ENCODE measurements around the gene HSPA1A. TPM values are rescaled to one million over a fixed set of nuclear protein-coding genes. Genes with fewer than 3 reads are reported as not detected.
"Not testable (repeated sequence)": the region's sequence is repeated elsewhere in the genome, so short reads cannot be mapped to it uniquely, and the experiment has no call there.

Gene HSPA1A
- total RNA-seq, 1 experiment from 2014 or later: 169 TPM

DNA sequence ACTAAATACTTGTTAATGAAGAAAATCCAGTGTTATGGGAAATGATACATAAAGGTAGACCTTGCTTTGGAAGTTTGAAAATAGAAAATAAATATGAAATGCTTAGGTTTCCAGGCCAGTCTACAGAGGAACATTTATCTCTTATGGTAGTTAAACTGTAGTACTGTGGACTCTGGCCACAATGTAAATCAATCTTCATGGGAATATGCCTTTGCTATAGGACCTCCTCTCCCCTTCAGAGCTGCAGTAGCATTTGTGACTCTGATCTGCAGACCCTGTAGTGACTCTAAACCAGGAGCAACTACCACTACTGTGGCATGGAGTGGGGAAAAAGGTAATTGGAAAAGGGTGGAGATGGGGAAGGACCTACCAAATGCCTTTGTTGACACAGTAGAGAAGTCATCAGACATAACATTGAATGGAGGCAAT, 4.5 kb downstream of the HSPA1A start:
- POLR2A ChIA-PET: interaction anchor here (0.6 kb wide), 6 partner anchors 14 to 158 kb away, joined by 3 to 6 read pairs (median 3); no protein-coding TSS in a partner anchor
- no peak for ATAC-seq
- Histone ChIP-seq H3K27me3 (ENCODE audit: control insufficient read depth, insufficient read depth, low read length) (no peaks in the 10 kb centered on the region), H3K9me3 (ENCODE audit: control insufficient read depth, insufficient read depth, low read depth, low read length) (no peaks in the 10 kb centered on the region), H3K4me1 (ENCODE audit: control insufficient read depth, insufficient read depth, low read length) (peaks cover 29% of the 10 kb centered on the region), H3K4me3 (ENCODE audit: low read depth in 2 of 2, low read length in 2 of 2) (peak overlapping the region; percentile 64 to 80; a peak in 3 of 4 replicates), H3K27ac (ENCODE audit: low read length) (peak overlapping the region; percentile 70), H3K36me3 (ENCODE audit: control insufficient read depth, insufficient read depth, low read length) (no peaks in the 10 kb centered on the region; the same call in 1 of the 2 replicates)
- no peak for TF ChIP-seq POLR2AphosphoS5 (IDR thresholded peaks at IDR 0.05; ENCODE audit: low read depth, low read length)
- TF ChIP-seq TCF7L2 (IDR thresholded peaks at IDR 0.05; ENCODE audit: low read depth, low read length): no peak
- TF ChIP-seq SIN3A (IDR thresholded peaks at IDR 0.05; ENCODE audit: borderline replicate concordance, insufficient read depth, low read depth, low read length): no peak
- TF ChIP-seq, protein P1, sequence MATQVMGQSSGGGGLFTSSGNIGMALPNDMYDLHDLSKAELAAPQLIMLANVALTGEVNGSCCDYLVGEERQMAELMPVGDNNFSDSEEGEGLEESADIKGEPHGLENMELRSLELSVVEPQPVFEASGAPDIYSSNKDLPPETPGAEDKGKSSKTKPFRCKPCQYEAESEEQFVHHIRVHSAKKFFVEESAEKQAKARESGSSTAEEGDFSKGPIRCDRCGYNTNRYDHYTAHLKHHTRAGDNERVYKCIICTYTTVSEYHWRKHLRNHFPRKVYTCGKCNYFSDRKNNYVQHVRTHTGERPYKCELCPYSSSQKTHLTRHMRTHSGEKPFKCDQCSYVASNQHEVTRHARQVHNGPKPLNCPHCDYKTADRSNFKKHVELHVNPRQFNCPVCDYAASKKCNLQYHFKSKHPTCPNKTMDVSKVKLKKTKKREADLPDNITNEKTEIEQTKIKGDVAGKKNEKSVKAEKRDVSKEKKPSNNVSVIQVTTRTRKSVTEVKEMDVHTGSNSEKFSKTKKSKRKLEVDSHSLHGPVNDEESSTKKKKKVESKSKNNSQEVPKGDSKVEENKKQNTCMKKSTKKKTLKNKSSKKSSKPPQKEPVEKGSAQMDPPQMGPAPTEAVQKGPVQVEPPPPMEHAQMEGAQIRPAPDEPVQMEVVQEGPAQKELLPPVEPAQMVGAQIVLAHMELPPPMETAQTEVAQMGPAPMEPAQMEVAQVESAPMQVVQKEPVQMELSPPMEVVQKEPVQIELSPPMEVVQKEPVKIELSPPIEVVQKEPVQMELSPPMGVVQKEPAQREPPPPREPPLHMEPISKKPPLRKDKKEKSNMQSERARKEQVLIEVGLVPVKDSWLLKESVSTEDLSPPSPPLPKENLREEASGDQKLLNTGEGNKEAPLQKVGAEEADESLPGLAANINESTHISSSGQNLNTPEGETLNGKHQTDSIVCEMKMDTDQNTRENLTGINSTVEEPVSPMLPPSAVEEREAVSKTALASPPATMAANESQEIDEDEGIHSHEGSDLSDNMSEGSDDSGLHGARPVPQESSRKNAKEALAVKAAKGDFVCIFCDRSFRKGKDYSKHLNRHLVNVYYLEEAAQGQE (IDR thresholded peaks at IDR 0.05; ENCODE audit: insufficient read depth in 1 of 2, low read depth in 2 of 2, low read length in 1 of 2): no peak
- TF ChIP-seq, protein P2, sequence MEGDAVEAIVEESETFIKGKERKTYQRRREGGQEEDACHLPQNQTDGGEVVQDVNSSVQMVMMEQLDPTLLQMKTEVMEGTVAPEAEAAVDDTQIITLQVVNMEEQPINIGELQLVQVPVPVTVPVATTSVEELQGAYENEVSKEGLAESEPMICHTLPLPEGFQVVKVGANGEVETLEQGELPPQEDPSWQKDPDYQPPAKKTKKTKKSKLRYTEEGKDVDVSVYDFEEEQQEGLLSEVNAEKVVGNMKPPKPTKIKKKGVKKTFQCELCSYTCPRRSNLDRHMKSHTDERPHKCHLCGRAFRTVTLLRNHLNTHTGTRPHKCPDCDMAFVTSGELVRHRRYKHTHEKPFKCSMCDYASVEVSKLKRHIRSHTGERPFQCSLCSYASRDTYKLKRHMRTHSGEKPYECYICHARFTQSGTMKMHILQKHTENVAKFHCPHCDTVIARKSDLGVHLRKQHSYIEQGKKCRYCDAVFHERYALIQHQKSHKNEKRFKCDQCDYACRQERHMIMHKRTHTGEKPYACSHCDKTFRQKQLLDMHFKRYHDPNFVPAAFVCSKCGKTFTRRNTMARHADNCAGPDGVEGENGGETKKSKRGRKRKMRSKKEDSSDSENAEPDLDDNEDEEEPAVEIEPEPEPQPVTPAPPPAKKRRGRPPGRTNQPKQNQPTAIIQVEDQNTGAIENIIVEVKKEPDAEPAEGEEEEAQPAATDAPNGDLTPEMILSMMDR (IDR thresholded peaks at IDR 0.05): no peak
- no peak for DNase-seq (ENCODE audit: low read depth, low spot score)
- BruUV-seq (replicated peaks): no TSS peak
- CTCF ChIA-PET: no interaction called here
- in situ Hi-C loops (cut with HindIII; ENCODE audit: low pct_unique_long_range_greater_than_20kb, low sequenced_read_pairs) (no loop called here), intact Hi-C loops (cut with micrococcal nuclease; ENCODE audit: unreplicated experiment) (loop anchor here (10.0 kb wide), 1 partner anchor 45 kb away; the partner anchor contains the start of gene VWA7)

DNA sequence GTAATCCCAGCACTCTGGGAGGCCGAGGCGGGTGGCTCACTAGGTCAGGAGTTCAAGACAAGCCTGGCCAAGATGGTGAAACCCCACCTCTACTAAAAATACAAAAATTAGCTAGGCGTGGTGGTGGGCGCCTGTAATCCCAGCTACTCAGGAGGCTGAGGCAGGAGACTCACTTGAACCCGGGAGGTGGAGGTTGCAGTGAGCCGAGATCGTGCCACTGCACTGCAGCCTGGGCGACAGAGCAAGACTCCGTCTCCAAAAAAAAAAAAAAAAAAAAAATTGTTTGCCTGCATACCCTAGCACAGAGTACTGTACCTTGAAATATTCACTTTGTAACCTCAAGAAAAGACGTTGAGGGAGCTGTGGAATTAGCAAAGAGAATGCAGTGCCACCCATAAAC, 5.1 kb downstream of the HSPA1A start:
- intact Hi-C loops (cut with micrococcal nuclease; ENCODE audit: unreplicated experiment): loop anchor here (10.0 kb wide), 1 partner anchor 46 kb away; the partner anchor contains the start of gene VWA7
- H3K4me1 ChIP-seq (ENCODE audit: control insufficient read depth, insufficient read depth, low read length): peaks cover 31% of the 10 kb centered on the region
- H3K9me3 ChIP-seq (ENCODE audit: control insufficient read depth, insufficient read depth, low read depth, low read length); H3K27me3 ChIP-seq (ENCODE audit: control insufficient read depth, insufficient read depth, low read length); DNase-seq (ENCODE audit: low read depth, low spot score); BruUV-seq (replicated peaks); H3K36me3 ChIP-seq (ENCODE audit: control insufficient read depth, insufficient read depth, low read length); in situ Hi-C loops (cut with HindIII; ENCODE audit: low pct_unique_long_range_greater_than_20kb, low sequenced_read_pairs); ATAC-seq: not testable (repeated sequence)
- CTCF ChIA-PET: interaction anchor here (0.7 kb wide), 1 partner anchor 138 kb away, joined by 6 read pairs; no protein-coding TSS in a partner anchor
- POLR2A ChIA-PET: interaction anchor here (0.6 to 0.9 kb wide), 3 partner anchors 81 to 168 kb away, joined by 3 to 6 read pairs (median 3); no protein-coding TSS in a partner anchor
- H3K4me3 ChIP-seq (ENCODE audit: low read depth in 2 of 2, low read length in 2 of 2): peak overlapping the region in 1 of 2 experiments; percentile 82; a peak in 3 of 4 replicates
- H3K27ac ChIP-seq (ENCODE audit: low read length): peak overlapping the region; percentile 94
